Cardiac fibroblast (primary cell): ENCODE data around the gene TMEFF1.

Experiments used
- DNase-seq, 2 donors: peaks; one replicate each; pipeline versions ENCODE4 v3.0.0 to v3.0.0-alpha.2; 2010; ENCODE audit warnings: low read depth in 2 of 2
- H3K4me3 ChIP-seq, 2 donors: replicated peaks in 1 of 2; 1 replicate in 1 of 2; 2 replicates in 1 of 2; pipeline ENCODE4 v1.5.1; 2011; ENCODE audit warnings: low read depth in 2 of 2, low read length in 2 of 2, mild to moderate bottlenecking in 2 of 2, moderate library complexity in 1 of 2
- TF ChIP-seq, protein P1 (sequence below): IDR thresholded peaks from one replicate; pipeline ENCODE4 v1.5.1; 2011; ENCODE audit warnings: low read depth, mild to moderate bottlenecking, low read length, inconsistent platforms

TMEFF1 gene

DNA sequence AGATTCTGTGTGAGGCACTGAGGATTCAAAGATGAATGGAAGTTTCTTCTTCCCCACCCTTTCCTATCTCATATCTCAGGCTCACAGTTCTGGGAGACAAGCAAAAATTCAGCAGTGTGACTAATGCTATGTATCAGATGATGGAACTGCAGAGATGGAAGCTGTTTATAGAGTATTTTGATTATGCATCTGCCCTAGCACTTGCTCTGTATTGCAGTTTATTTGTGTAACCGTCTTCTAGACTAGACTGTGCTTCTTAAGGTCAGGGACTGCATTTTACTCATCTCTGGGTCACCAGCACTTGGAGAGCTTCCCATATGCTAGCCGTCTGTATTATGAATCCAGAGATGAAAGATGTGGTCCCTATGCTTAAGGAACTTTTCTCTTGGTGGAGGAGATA is 117.5 kb downstream of the TMEFF1 start:
- TF ChIP-seq, protein P1, sequence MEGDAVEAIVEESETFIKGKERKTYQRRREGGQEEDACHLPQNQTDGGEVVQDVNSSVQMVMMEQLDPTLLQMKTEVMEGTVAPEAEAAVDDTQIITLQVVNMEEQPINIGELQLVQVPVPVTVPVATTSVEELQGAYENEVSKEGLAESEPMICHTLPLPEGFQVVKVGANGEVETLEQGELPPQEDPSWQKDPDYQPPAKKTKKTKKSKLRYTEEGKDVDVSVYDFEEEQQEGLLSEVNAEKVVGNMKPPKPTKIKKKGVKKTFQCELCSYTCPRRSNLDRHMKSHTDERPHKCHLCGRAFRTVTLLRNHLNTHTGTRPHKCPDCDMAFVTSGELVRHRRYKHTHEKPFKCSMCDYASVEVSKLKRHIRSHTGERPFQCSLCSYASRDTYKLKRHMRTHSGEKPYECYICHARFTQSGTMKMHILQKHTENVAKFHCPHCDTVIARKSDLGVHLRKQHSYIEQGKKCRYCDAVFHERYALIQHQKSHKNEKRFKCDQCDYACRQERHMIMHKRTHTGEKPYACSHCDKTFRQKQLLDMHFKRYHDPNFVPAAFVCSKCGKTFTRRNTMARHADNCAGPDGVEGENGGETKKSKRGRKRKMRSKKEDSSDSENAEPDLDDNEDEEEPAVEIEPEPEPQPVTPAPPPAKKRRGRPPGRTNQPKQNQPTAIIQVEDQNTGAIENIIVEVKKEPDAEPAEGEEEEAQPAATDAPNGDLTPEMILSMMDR, result no peak
- H3K4me3 ChIP-seq, result no peak overlapping the region
- peak; percentile 14 to 75 for DNase-seq

DNA sequence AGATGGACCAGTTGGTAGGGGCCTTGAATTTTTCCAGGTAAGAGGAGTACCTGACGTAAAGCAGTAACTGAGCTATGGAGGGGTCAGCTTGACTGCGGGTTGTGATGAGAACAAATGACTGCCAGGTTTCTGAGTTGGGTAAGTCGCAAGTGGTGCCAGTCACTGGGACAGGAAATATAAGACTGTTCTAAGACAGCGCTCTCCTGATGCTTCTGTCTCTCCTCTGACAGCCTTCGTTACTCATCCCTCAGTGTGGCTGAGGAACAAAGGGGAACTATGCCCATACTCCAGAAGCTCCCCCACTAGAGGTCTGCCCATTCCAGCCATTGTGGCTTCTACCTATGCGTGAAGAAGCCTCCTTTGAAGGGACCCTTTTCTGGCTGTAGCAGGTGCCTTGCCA is 118.2 kb downstream of the TMEFF1 start:
- H3K4me3 ChIP-seq, result no peak overlapping the region
- no peak for DNase-seq
- TF ChIP-seq, protein P1, result no peak

- TF ChIP-seq, protein P1, result no peak
- DNase-seq, result no peak
- H3K4me3 ChIP-seq, result no peak overlapping the region
These were observed 118.9 kb downstream of the TMEFF1 start for GRCh38 chr9:100591639-100592412.

DNA sequence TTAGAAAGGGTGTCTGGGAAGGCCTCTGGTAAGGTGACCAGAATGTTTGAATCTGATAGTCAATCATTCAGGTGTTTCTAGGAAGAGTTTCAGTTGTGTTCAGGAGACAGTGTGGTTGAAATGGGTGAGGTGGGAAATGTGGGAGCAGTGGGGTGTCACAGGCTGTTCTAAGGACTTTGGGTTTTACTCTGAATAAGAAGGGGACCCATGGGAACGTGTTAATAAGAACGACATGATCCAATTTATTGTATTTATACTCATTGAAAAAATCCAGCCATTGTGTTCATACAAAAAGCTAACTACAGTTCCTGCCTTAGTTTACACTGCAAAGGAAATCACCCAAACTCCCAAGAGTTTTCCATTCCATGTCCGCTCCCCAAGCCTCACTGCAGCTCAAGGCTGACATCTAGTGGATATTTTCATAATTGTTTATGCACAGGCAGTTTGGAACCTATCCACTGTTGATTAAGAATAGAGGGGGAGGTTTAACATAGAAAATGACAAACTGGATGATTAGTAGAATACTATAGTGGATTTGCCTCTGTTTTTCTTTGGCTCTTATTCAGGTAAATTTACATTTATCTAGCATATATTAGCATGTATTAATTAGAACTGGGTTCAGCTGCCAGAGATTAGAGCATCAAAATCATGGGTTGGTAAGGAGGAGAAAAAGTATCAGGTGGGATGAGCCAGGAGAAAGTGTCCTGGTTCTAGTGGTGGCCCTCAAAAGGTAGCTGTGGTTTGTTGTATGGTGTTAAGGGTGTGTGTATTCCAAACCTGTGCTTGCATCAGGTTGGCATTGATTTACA is 122.6 kb downstream of the TMEFF1 start:
- DNase-seq, result peak; percentile 75 to 77
- H3K4me3 ChIP-seq, result no peak overlapping the region
- TF ChIP-seq, protein P1, result peak; percentile 71

DNA sequence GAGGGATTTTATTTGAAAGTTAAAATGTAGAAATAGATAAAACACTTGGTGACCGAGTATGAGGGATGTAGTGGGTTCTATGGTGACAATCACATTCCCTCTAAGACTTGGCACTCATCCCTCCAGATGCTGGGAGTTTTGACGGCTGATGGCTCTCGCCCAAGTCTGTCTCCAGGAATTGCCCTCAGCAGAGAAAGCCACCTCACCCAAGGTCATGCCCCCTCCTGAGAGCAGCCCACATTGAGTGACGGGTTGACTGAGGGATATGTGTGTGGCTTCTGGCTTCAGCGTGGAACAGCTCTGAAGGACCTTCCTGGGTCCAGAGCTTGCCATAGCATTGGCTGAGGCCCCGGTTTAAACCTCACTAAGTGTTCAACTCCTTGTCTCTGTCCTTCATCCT is 124.3 kb downstream of the TMEFF1 start:
- H3K4me3 ChIP-seq, result no peak overlapping the region
- TF ChIP-seq, protein P1, result no peak
- no peak for DNase-seq

DNA sequence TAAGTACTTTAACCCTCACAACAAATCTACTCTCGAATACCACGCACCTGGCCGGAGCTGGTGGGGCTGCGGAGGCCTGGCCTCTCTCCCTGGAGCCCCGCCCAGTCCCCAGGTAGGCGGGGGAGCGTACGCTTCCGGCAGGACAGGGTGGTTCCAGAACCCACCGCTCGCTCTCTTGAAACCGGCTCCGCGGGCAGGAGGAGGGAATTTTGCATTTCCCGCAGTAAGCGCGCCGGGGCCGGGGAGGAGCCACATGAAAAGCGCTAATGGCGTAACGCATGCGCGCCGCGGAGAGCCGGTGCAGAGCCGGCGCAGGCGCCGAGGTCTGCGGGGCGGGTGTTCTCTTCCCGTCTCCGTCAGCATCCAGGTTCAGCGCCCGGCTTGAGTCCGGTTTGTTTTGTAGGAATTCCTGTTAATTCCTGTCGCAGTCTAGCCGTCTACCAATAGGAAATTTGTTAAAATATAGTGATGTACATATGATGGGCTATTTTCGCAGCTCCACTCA is 125.7 kb downstream of the TMEFF1 start:
- H3K4me3 ChIP-seq, result peak overlapping the region; percentile 48 to 53
- DNase-seq, result peak; percentile 78 to 80
- TF ChIP-seq, protein P1, result no peak
